H4 (cell line): Measurements from ENCODE around the gene TRAPPC4. TPM values are rescaled to one million over a fixed set of nuclear protein-coding genes. Genes with fewer than 3 reads are reported as not detected.
"Not testable (repeated sequence)": the region's sequence is repeated elsewhere in the genome, so short reads cannot be mapped to it uniquely, and the experiment has no call there.

Source experiments
- DNase-seq: peaks from one replicate; pipeline ENCODE4 v3.0.0-alpha.2; 2015; ENCODE audit warnings: low spot score
- total RNA-seq: library from RNA; depleted of rRNA; stranded (reverse); fragments of >200 nt; shearing (Covaris generic); gene quantifications from 2 replicates; pipeline ENCODE4 v1.2.3, GENCODE V29; 2014; rRNA removed

Gene TRAPPC4, protein sequence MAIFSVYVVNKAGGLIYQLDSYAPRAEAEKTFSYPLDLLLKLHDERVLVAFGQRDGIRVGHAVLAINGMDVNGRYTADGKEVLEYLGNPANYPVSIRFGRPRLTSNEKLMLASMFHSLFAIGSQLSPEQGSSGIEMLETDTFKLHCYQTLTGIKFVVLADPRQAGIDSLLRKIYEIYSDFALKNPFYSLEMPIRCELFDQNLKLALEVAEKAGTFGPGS
- 118 and 134 TPM in 2 replicates for total RNA-seq

DNA sequence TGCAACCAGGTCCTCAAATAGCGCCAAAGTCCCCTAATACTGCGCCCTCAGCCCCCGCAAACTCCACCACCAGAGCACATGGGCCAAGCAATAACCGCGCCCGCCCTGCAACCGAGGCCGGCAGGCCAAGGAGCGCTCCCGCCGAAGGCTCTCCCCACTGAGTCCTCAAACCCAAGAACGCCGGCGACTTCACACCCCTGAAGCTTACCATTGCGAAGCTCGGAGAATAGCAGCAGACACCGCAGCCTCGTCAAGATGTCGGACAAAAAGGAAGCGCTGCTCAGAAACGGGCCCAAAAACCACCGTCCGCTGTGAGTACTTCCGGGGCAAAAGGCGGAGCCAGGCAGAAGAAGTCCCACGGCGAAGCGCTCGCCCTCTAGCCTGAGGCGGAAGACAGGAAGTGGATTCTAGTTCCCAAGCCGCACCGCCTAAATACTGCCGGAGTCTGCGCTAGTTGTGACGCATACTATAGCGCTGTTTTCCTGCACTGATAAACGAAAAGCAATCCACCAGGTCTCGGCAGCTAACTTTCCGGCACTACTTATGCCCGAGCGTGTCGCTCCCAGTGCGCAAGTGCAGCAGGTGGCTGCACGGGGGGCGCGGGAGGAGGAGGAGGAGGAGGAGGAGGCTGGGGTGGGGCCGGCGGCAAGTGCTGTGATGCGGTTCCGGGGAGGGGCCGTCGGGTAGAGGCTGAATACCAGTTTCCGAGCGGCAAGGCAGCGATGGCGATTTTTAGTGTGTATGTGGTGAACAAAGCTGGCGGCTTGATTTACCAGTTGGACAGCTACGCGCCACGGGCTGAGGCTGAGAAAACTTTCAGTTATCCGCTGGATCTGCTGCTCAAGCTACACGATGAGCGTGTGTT lies at the start of gene TRAPPC4, which contains the start of gene RPS25:
Gene TRAPPC4, plus strand, starts transcription at position 693 of the 865 bp plus-strand sequence. Its CDS starts 30 bp downstream, at position 723.
Gene RPS25, minus strand, starts transcription at position 270 of the 865 bp plus-strand sequence. Its CDS starts 59 bp downstream, at position 211.
- peak; percentile 97 for DNase-seq

DNA sequence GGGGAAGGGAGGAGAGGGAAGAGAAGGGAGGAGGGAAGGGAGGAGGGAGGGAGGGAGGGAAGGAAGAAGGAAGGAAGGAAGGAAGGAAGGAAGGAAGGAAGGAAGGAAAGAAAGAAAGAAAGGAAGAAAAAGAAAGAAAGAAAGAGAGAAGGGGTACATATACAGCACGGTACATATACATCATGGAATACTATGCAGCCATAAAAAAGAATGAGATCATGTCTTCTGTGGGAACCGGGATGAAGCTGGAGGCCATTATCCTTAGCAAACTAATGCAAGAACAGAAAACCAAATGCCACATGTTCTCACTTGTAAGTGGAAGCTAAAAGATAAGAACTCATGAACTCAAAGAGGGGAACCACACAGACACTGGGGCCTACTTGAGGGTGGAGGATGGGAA lies 49.1 kb upstream of the TRAPPC4 start:
- not testable (repeated sequence) for DNase-seq

DNA sequence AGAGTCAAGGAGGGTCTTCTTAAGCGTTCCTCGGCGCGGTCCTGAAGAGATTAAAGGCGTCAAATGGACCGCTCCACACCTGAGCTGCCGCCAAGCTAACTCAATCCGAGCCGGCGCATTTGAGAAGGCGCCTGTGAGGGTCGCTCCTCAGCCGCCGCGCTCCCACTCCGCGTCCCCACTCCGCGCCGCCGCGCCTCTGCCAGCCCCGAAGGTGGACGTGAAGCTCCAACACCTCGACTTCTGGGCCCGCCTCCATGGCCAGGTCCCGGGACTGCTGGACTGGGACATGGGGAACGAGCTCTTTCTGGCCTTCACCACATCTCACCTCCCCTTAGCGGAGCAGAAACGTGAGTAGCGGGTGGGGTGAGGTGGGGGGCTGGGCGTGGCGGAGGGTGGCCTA lies 46.9 kb upstream of the TRAPPC4 start, which contains the start of gene FOXR1:
Gene FOXR1, plus strand, starts transcription at position 116 of the 400 bp plus-strand sequence. Its CDS starts 171 bp downstream, at position 287.
- no peak for DNase-seq

DNA sequence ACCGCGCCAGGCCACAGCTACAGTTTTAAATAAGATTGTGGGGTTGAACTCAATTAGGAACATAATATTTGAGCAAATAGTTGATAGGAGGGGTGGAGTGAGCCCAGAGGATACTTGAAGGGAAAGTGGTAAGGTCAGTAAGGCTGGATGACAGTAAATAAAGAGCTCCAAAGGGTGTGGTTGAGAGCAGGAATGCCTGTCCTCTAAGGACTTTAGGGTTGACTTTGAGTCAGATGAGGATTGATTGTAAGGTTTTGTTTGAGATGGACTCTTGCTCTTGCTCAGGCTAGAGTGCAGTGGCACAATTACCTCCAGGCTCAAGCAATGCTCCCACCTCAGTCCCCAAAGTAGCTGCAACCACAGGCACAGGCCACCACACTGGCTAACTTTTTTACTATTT lies 44.6 kb upstream of the TRAPPC4 start:
- DNase-seq: no peak

DNA sequence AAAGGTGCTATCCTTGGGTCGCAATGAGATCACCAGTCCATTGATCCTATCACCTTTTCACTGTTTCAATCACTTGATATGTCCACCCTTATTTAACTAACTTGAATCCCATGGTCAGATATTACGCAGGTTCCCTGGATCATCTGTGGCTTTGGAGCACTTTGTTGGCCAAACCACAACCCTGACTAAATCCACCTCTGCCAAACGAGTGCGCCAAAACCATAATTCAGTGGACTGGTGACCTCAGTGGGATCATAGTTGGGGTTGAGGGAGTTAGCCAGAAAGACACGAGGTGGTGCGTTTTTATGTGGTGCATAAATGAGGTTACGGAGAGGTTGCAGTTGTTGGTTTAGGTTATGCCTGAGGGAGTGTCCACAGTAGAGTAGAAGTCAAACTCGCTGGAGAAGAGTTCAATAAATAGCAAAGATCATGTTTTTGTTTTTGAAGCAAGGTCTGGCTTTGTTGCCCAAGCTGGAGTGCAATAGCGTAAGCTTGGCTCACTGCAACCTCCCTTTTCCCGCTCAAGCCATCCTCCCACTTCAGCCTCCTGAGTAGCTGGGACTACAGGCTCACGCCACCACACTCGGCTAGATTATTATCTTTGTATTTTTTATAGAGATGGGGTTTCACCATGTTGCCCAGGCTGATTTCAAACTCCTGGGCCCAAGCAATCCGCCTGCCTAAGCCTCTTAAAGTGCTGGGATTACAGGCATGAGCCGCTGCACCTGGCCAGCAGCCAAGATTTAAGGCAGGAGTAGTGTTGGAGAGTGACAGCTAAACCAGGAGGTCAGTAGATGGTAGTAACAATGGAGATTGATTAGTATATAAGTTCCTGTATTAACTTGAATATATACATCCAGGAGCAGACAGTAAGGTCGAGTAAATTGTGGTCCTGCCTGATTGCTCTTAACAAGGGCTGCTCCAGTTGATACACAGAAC lies 42.5 kb upstream of the TRAPPC4 start:
- DNase-seq: no peak

DNA sequence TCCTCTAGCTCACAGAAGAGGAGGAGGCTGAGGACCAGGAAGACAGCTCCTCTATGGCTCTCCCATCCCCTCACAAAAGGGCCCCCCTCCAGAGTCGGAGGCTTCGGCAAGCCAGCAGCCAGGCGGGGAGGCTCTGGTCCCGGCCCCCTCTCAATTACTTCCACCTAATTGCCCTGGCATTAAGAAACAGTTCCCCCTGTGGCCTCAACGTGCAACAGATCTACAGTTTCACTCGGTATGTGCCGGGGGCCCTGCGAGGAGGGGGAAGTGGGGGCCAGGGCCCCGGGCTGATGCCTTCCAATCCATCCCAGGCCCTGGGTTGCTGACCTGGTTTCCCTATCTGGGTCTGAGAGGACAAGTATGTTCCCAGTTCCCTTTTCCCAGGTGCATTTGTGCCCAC lies 39.1 kb upstream of the TRAPPC4 start:
- DNase-seq: no peak

DNA sequence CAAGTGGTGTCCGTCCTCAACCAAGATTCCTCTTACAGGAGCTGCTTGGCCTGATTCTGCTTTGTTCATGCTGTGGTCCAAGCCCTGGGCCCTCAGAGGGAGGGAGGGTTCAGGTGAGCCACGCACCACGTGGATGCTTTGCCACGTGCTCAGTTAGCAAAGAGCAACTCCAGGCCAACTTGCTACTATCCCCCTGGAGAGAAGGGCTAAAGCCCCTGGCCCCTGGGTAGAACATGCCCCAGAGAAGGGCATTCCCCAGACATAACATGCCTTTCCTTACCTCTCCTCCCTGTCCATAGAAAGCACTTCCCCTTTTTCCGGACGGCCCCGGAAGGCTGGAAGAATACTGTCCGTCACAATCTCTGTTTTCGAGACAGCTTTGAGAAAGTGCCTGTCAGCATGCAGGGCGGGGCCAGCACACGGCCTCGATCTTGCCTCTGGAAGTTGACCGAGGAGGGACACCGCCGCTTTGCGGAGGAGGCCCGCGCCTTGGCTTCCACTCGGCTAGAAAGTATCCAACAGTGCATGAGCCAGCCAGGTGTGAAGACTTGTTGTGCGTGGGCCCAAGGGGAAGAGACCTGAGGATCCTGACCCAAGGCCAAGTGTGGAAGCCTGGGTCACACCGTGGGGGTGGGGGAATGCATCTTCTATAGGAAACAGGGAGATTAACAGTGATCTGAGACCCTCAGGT lies 38.2 kb upstream of the TRAPPC4 start:
- DNase-seq: no peak

DNA sequence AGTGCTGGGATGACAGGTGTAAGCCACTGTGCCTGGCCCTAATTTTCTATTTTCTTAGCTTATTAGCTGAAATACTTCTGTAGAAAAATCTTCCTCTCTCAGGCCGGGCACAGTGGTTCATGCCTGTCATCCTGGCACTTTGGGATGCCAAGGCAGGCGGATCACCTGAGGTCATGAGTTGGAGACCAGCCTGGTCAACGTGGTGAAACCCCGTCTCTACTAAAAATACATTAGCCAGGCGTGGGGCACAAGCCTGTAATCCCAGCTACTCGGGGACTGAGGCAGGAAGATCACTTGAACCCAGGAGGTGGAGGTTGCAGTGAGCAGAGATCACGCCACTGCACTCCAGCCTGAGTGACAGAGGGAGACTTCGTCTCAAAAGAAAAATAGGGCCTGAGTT lies 34.2 kb upstream of the TRAPPC4 start:
- not testable (repeated sequence) for DNase-seq

DNA sequence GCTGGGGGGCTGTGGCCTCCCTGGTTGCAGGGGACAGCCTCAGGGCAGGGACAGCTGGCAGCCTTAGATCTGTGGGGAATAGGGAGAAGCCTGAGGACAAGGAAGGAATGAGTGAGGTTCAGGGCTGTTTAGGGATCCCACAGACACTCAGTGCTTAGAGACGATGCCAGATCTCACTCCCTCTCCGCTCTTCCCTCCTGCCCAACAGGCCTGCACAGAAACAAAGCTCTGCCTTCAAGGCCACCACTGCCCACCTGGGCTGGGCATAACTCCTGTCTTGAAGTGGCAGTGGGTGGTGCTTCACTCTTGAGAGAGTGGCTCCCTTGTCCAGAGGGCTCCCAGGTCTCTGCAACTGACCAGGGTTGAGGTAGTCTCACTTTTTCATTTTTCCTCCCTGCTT lies 33.7 kb upstream of the TRAPPC4 start:
- DNase-seq: no peak

DNA sequence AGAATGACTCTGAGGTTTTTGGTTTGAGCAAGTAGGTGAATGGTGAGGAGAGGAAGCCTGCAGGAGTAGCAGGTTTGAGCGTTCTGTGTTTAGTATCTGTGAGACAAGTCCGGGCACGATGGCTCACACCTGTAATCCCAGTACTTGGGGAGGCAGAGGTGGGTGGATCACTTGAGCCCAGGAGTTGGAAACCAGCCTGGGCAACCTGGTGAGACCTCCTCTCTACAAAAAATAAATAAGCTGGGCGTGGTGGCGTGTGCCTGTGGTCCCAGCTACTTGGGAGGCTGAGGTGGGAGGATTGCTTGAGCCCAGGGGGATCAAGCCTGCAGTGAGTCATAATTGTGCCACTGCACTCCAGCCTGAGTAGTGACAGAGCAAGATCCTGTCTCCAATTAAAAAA lies 30.3 kb upstream of the TRAPPC4 start:
- DNase-seq: no peak

DNA sequence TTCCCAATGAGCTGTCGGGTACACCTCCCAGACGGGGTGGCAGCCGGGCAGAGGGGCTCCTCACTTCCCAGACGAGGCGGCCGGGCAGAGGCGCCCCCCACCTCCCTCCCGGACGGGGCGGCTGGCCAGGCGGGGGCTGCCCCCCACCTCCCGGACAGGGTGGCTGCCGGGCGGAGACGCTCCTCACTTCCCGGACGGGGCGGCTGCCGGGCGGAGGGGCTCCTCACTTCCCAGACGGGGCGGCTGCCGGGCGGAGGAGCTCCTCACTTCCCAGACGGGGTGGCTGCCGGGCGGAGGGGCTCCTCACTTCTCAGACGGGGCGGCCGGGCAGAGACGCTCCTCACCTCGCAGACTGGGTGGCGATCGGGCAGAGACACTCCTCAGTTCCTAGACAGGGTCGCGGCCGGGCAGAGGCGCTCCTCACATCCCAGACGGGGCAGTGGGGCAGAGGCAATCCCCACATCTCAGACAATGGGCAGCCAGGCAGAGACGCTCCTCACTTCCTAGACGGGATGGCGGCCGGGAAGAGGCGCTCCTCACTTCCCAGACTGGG lies 27.0 kb upstream of the TRAPPC4 start:
- DNase-seq: not testable (repeated sequence)

DNA sequence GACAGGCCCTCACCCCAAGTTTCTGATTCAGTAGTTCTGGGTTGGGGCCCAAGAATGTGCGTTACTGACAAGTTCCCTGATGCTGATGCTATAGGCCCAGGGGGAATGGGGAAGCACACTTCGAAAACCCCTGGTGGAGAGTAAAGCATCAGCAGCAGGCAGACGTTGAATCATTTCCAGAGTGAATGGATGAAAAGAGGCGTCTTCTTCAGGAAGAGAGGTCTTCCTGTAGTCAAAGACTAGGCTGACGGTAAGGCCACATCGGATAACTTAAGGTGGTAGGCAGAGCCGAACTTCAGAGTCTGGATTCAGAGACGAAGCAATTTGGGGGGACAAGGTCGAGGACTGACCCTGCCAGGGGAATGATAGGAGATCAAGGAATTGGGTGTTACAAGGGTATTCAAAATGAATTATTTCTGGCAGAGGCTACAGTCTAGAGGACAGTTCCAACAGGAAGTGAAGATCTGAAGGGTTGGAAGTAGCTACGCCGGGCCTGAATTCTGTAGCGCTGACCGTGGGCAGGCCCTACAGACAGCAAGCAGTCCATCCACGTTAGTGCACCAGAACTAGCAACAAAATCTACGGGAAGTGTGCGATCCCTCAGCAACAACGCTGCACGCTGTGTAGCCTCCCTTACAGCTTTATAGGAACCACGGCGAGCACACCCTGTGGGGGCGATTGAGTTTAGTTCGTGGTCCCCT lies 21.5 kb upstream of the TRAPPC4 start:
- DNase-seq: no peak

DNA sequence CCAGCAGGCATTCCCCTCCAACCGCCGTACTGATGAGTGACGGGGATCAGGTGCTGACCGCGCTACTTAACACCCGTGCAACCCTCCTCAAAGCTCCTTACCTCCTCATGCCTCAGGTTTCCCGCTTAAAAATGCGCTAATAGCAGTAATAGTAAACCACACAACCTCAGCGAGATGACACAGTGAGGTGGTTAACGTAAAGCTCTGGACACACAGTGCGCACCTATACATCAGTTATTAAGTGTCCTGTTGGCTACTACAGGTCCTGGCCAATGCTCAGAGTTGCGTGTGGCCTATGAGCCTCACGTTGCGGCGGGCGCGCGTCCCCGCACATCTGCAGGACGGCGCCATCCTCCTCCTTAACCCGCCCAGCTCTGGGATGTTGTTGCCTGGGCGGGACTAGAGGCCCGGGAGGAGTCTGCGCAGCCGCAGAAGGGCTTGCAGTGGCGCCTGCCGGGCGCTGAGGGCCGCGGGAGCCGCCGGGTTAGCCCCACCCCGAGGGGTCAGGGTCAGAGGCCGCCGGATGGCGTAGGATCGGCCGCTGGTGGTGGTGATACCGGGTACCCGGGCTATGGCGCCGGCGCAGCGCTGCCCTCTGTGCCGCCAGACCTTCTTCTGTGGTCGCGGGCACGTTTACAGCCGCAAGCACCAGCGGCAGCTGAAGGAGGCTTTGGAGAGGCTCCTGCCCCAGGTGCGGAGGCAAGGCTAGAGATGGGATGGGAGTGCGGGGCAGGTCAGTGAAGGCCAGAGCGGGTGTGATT lies 20.8 kb upstream of the TRAPPC4 start, which contains the start of gene CENATAC:
Gene CENATAC, plus strand, starts transcription at position 512 of the 761 bp plus-strand sequence. Its CDS starts 60 bp downstream, at position 572.
- peak; percentile 68 for DNase-seq

DNA sequence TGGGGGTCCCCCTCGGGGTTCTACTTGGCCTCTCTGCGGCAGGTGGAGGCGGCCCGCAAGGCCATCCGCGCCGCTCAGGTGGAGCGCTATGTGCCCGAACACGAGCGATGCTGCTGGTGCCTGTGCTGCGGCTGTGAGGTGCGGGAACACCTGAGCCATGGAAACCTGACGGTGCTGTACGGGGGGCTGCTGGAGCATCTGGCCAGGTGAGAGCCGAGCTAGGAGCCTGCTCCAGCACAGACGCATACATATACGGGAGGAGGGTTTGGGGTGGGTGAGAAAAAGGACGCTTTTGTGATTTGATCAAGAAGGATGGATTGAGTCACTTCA lies 20.2 kb upstream of the TRAPPC4 start:
- DNase-seq: no peak

DNA sequence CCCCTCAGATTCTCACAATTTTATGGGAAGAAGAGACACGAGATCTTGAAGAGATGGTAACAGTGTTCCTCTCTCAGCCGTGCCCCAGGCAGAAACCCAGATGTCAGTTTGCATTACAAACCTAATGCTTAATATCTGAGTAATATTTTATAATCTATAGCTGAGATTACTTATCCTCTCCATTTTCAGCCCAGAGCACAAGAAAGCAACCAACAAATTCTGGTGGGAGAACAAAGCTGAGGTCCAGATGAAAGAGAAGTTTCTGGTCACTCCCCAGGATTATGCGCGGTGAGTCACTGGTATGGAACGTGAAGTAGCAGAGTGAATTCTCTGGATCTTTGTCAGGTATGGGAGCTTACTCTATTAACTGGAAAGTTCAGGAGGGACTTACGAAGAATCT lies 19.7 kb upstream of the TRAPPC4 start:
- peak; percentile 51 for DNase-seq

DNA sequence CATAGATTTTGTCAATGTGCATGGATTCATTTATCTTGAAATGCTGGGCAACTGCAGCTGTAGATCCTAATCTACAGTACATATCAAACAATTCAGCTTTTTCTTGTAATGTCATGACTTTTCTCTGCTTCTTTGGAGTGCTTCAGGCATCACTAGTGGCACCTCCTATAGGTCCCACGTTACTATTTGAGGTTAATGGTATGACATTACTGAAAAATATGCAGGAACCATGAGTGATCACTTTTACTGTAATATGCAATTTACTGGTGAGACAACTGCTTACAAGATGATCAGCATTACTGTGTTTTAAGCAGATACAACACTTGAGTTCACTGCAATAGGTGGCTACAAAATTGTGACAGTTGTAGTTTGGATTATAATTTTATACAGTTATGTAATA lies 17.7 kb upstream of the TRAPPC4 start:
- no peak for DNase-seq

DNA sequence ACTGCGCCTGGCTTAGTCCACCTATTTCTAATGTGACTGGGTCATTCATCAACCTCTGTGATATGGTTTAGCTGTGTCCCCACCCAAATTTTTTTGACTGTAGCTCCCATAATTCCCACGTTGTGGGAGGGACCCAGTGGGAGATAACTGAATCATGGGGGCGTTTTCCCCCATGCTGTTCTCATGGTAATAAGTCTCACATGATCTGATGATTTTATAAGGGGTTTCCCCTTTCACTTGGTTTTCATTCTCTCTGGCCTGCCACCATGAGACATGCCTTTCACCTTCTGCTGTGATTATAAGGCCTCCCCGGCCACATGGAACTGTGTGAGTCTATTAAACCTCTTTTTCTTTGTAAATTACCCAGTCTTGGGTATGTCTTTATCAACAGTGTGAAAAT lies 11.9 kb upstream of the TRAPPC4 start:
- no peak for DNase-seq

DNA sequence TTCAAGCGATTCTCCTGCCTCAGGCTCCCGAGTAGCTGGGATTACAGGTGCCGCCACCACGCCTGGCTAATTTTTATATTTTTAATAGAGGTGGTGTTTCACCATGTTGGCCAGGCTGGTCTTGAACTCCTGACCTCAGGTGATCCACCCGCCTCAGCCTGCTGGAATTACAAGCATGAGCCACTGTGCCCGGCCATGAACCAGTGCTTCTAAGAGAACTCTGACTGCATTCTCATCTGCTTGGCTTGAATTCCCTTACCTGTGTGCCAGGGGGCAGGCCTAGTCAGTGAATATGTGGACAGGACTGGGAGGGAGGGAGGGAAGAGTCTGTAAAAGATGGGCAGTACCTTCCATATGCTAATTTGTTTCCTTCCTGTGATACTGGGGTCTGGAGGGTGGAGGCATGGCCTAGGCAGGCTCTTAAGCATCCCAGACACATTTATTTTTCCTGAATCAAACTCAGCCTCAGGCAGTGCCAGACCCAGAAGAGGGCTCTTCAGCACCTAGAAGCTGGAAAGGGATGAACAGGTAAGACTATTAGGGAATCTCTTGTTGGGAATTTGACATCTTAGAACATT lies 7.0 kb upstream of the TRAPPC4 start:
- no peak for DNase-seq

DNA sequence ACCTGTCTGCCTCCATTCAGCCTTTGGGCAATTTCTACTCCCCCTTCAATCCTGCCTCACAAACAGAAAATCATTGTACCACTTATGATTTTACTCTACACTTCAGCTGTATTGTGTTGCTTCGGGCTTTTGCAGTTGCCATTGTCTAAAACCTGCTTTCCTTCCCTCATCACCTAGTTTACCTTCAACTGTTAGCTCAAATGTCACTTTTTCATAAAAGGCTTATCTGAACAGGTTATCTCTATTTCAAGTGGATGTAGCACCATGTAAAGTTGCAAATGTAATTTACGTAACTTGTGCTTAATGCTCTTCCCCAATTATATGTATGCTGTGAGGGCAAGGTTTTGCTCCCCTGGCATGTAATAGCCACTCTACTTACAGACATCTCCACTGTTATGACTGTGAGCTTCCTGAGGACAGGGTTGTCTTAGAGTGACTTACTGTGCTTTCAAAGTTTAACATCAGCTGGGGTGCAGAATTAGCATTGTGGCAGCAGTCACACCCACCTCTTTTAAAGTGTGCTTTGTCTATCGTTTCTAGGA lies 5.9 kb upstream of the TRAPPC4 start:
- DNase-seq: no peak
